ENCODE data around the gene C19orf53. TPM values are rescaled to one million over a fixed set of nuclear protein-coding genes. Genes with fewer than 3 reads are reported as not detected.
"Not testable (repeated sequence)": the region's sequence is repeated elsewhere in the genome, so short reads cannot be mapped to it uniquely, and the experiment has no call there.

The C19orf53 gene
- total RNA-seq, 2 donors from 2014 or later: 54.8 to 63.4 TPM

DNA sequence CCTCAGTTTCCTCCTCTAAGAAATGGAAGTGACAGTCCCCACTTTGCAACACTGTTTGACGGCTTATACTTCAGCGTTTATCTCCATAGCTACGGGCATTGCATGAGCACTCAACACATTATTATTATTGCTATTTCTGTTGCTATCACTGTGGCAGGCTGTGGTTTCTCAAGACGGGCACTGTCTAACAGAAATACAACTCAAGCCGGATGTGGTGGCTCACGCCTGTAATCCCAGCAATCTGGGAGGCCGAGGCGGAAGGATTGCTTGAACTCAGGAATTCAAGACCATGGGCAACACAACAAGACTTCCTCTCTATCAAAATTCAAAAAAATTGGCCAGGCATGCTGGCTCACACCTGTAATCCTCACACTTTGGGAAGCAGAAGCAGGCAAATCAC, 16.1 kb downstream of the C19orf53 start:
- intact Hi-C loops (cut with DNase I): no loop called here

GRCh38 chr19:13793317-13793716, 19.1 kb downstream of the C19orf53 start:
- DNase-seq (ENCODE audit: low spot score); intact Hi-C loops (cut with DNase I): not testable (repeated sequence)

More for the DNA sequence above, 16.1 kb downstream of the C19orf53 start:
- DNase-seq (ENCODE audit: low spot score): no peak

- intact Hi-C loops (cut with DNase I): no loop called here
- DNase-seq (ENCODE audit: low spot score): peak; percentile 93
These were observed 20.1 kb downstream of the C19orf53 start for GRCh38 chr19:13794398-13794756.

DNA sequence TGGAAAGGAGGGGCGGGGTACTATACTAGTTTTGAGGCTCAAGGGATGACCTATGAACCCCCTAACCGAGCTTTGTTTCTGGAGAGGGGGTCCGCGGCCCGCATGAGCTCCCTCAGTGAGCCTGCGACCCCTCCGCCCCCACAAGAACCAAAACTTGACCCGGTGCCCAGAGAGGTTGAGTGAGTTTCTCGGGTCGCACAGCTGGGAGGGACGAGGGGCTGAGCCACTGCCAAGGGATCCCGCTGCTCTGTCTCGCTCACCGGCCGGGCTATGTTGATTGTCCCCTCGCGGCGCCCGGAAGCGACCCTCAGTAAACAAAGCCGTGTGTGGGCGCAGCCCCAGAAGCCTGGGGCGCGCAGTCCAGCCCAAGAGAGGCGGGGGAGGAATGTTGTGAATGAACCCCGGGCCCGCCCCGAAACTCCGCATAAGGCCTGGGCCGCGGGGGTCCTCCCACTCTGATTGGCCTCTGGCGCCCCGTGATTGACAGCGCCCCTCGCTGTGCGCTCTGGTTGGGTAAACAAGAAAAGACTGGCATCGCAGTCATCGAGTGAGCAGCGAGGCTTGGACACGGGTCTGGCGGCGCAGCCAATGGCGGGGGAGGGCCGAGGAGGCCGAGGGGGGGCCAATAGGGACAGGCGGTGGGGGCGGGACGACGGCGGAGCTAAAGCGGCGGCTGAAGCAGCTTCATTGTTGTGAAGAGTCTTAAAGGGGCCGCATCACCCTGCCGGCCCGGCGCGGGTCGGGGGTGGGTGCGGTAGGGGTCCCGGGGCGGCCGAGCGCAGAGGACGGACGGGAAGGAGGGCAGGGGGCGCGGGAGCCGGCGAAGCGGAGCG, 20.7 kb downstream of the C19orf53 start, which contains the start of gene ZSWIM4:
Gene ZSWIM4 (plus strand): TSS at position 687 of the 833 bp plus-strand sequence. CDS start 206 bp downstream, outside the sequence.
- peak; percentile 99 for DNase-seq (ENCODE audit: low spot score)
- intact Hi-C loops (cut with DNase I): loop anchor here in 1 of 2 donors (5.0 kb wide), 1 partner anchor 37 kb away; no protein-coding TSS in a partner anchor

DNA sequence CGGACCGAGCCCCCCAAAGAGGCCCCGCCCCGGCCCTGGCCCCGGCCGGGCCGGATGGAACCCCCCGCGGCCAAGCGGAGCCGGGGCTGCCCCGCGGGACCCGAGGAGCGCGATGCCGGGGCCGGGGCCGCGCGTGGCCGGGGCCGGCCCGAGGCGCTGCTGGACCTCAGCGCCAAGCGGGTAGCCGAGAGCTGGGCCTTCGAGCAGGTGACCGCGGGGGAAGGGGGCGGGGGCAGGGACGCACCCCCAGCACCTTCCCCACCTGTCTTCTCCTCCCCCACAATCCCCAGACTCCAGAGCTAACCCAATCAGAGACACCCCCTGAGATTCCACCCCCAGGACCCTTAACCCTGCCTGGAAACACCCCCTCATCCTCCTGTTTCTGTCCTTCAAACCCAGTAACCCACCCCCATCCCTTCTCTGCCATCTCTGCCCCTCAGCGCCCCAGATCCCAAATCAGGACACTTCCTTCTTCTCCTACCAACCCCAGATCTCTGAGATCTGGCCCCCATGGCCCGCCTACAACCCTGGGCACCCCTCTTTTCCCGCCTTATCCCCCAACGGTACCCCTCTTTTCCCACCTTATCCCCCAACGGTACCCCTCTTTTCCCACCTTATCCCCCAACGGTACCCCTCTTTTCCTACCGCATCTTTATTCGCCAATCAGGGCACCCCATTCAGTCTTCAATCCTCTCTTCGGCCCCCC, 21.5 kb downstream of the C19orf53 start:
- intact Hi-C loops (cut with DNase I): loop anchor here in 1 of 2 donors (5.0 kb wide), 1 partner anchor 37 kb away; no protein-coding TSS in a partner anchor
- DNase-seq (ENCODE audit: low spot score): no peak

DNA sequence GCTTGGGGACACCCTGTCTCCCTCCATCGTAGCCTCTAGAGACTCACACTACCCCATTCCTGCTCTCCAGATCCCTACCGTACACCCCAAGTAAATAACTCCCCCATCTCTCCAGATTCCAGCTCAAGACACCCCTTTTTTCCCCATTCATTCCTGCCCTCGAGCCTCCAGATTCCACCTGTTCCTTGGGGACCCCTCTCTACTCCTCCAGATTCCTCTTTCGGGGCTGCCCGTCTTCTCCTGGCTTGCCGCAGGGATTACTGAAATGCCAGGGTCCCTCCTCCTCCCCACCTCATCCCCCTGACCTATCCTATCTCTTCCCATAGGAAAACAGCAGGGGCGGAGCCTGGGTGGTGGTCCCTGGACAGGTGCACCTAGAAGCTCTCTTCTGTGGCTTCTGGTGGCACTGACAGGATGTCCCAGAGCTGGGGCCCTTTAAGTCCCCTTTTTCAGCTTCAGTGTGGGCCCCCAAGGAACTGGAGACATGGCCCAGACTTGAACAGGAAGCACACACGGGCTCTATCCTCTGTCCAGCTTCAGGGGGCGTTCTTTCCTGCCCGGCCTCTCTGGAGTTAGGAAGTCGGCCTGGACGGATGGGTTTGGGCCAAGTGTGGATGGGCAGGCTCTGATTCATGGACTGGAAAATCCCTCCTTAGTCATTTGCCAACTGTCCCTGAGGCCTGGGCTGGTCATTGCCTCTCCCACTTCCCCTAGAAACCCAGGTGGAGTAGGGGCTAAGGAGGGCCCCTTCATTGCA, 22.2 kb downstream of the C19orf53 start:
- intact Hi-C loops (cut with DNase I): loop anchor here in 1 of 2 donors (5.0 kb wide), 1 partner anchor 36 kb away; no protein-coding TSS in a partner anchor
- DNase-seq (ENCODE audit: low spot score): peak; percentile 93

GRCh38 chr19:13797058-13797440, 22.8 kb downstream of the C19orf53 start:
- no peak for DNase-seq (ENCODE audit: low spot score)
- intact Hi-C loops (cut with DNase I): loop anchor here in 1 of 2 donors (5.0 kb wide), 1 partner anchor 35 kb away; no protein-coding TSS in a partner anchor

GRCh38 chr19:13797870-13798269, 23.6 kb downstream of the C19orf53 start:
- intact Hi-C loops (cut with DNase I): loop anchor here (2.0 to 5.0 kb wide), 2 partner anchors 31 to 34 kb away; no protein-coding TSS in a partner anchor
- DNase-seq (ENCODE audit: low spot score): peak; percentile 87

GRCh38 chr19:13799669-13800068, 25.4 kb downstream of the C19orf53 start:
- DNase-seq (ENCODE audit: low spot score): no peak
- intact Hi-C loops (cut with DNase I): loop anchor here (2.0 to 5.0 kb wide), 2 partner anchors 29 to 33 kb away; no protein-coding TSS in a partner anchor

DNA sequence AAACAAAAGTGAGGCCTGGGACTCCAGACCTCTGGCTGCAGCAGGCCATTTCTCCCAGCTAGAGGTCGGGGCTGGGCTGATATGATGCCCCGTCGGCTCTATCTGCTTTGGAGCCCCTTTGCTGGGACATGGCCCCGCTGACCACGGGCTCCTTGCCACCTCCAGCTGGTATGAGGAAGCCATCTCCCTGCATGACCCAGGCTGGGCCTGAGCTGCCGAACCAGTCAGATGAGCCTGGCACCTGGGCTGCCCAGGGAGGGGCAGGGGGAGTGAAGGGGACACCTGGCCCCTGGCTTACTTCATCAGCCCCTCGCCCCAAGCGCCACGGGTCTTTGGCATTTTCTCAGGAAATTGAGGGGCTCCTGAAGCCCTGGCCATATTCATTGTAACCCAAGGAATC, 28.8 kb downstream of the C19orf53 start:
- no peak for DNase-seq (ENCODE audit: low spot score)
- intact Hi-C loops (cut with DNase I): no loop called here

GRCh38 chr19:13804830-13805683, 30.8 kb downstream of the C19orf53 start:
- intact Hi-C loops (cut with DNase I): no loop called here
- DNase-seq (ENCODE audit: low spot score): no peak

- intact Hi-C loops (cut with DNase I): no loop called here
- DNase-seq (ENCODE audit: low spot score): no peak
These were observed 32.5 kb downstream of the C19orf53 start for GRCh38 chr19:13806728-13807127.

- DNase-seq (ENCODE audit: low spot score): no peak
- intact Hi-C loops (cut with DNase I): no loop called here
These were observed 33.3 kb downstream of the C19orf53 start for GRCh38 chr19:13807421-13808021.

GRCh38 chr19:13808856-13809255, 34.6 kb downstream of the C19orf53 start:
- DNase-seq (ENCODE audit: low spot score): no peak
- intact Hi-C loops (cut with DNase I): no loop called here

DNA sequence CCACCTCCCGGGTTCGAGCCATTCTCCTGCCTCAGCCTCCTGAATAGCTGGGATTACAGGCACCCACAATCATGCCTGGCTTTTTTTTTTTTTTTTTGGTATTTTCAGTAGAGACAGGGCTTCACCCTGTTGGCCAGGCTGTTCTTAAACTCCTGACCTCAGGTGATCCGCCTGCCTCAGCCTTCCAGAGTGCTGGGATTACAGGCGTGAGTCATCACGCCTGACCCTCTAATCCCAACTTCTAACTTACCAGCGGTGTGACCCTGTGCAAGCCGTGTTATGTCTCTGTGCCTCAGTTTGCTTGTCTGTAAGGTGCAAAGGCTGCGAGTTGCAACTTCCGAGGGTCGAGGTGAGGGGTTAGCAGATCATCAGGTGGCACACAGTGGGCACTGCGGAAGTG, 38.3 kb downstream of the C19orf53 start:
- DNase-seq (ENCODE audit: low spot score): no peak
- intact Hi-C loops (cut with DNase I): no loop called here

- intact Hi-C loops (cut with DNase I): no loop called here
- no peak for DNase-seq (ENCODE audit: low spot score)
These were observed 38.9 kb downstream of the C19orf53 start for GRCh38 chr19:13813147-13813546.

- peak; percentile 74 for DNase-seq (ENCODE audit: low spot score)
- intact Hi-C loops (cut with DNase I): no loop called here
These were observed 40.3 kb downstream of the C19orf53 start for GRCh38 chr19:13814550-13814949.

DNA sequence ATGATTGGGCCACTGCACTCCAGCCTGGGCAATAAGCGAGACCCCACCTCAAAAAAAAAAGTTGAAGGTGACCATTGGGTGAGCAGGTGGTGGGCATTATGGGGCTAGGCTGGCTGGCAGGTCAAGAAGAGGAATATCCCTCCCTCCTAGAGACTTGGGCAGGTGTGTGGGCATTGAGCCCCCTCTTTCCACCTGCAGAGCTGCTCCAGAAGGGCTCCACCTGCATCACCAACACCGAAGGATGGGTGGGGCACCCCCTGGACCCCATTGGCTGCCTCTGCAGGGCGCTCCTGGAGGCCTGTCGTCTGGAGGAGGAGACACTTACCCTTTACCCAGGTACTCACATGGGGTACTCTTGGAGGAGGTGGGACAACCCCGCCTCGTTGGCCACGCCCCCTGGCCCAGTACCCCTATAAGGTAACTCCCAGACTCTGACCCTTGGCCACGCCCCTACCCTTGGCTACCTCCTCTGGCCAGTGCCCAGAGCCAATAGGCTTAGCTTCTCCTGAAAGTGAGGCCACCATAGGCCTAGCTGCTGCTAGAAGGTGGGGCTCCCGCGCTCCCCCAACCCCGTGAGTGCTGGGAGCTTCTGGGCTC, 42.9 kb downstream of the C19orf53 start:
- peak; percentile 80 for DNase-seq (ENCODE audit: low spot score)
- intact Hi-C loops (cut with DNase I): no loop called here
